Gastrocnemius medialis (tissue), 4 donors: Measurements from ENCODE around the gene PTGES2.

ENCODE experiments used
- CTCF ChIP-seq, 5 experiments: fragments of 450-650 bp in 3 of 5; fragments of 200-600 bp in 2 of 5; sonication (generic) in 2 of 5; IDR thresholded peaks in 4 of 5; conservative IDR thresholded peaks in 1 of 5; 1 replicate in 4 of 5; 2 replicates in 1 of 5; pipeline ENCODE4 v1.5.1; 2016 to 2019; ENCODE audit warnings: antibody characterized with exemption in 5 of 5, mild to moderate bottlenecking in 3 of 5, moderate library complexity in 3 of 5
- POLR2A ChIP-seq, 2 donors: fragments of 450-650 bp; IDR thresholded peaks; one replicate each; pipeline ENCODE4 v1.6.1; 2017; ENCODE audit warnings: antibody characterized with exemption in 2 of 2, mild to moderate bottlenecking in 2 of 2, moderate library complexity in 2 of 2

- TF ChIP-seq CTCF (IDR thresholded peaks at IDR 0.05 in 4 of 5, conservative IDR thresholded peaks at IDR 0.05 in 1 of 5) (no peak), POLR2A (IDR thresholded peaks at IDR 0.05) (no peak)
Observed at GRCh38 chr9:128102196-128102595, 25.3 kb downstream of the PTGES2 start.
